ENCODE data around the gene FGD1.

GRCh38 chrX:54492340-54492739 lies 3.7 kb downstream of the FGD1 start:
- no peak for TF ChIP-seq CTCF (IDR thresholded peaks at IDR 0.05)
- TF ChIP-seq POLR2A (IDR thresholded peaks at IDR 0.05) = no peak
